CD4-positive, alpha-beta T cell (primary cell): ENCODE measurements around the gene TYW3. TPM values are rescaled to one million over a fixed set of nuclear protein-coding genes. Genes with fewer than 3 reads are reported as not detected.

ENCODE experiments used
- ATAC-seq: fragments of 200-7000 bp; cut with Tn5 transposase; one replicate; pipeline ENCODE4 v1.10.0; 2022; ENCODE audit warnings: mild to moderate bottlenecking; ENCODE audit not compliant: poor library complexity
- CTCF ChIA-PET: fragments of 350-600 bp; sonication (Branson Sonifier 250); formaldehyde crosslinking; loops from one replicate; lab custom pipeline; 2021; ENCODE audit warnings: antibody characterized with exemption, inconsistent platforms; lab: Charles Lee
- POLR2A ChIA-PET: fragments of 350-600 bp; sonication (Branson Sonifier 250); formaldehyde crosslinking; loops from one replicate; lab custom pipeline; 2021; ENCODE audit warnings: antibody characterized with exemption, inconsistent platforms; lab: Charles Lee
- DNase-seq, 14 experiments: peaks; one replicate each; pipeline ENCODE4 v3.0.0-alpha.2; 2013 to 2020; ENCODE audit warnings: mixed read lengths in 2 of 14
- H3K27ac ChIP-seq, 2 donors: one replicate each; pipeline versions ENCODE4 v1.5.1 to v1.7.0; 2013; ENCODE audit warnings: low read length in 2 of 2, low read depth in 1 of 2, mild to moderate bottlenecking in 1 of 2
- H3K27me3 ChIP-seq, 2 experiments: 1 replicate in 1 of 2; 2 replicates in 1 of 2; pipeline versions ENCODE4 v1.6.1 to v1.7.0; 2013; ENCODE audit warnings: low read length in 2 of 2, control low read depth in 1 of 2, mild to moderate bottlenecking in 1 of 2, moderate library complexity in 1 of 2; ENCODE audit not compliant: insufficient read depth in 2 of 2, control insufficient read depth in 1 of 2
- H3K36me3 ChIP-seq: one replicate; pipeline ENCODE4 v1.6.1; 2013; ENCODE audit warnings: low read length, control low read depth; ENCODE audit not compliant: insufficient read depth
- H3K4me1 ChIP-seq: one replicate; pipeline ENCODE4 v1.6.1; 2013; ENCODE audit warnings: low read length, control low read depth; ENCODE audit not compliant: insufficient read depth
- H3K4me3 ChIP-seq: one replicate; pipeline ENCODE4 v1.5.1; 2013; ENCODE audit warnings: mild to moderate bottlenecking, low read length, moderate library complexity
- H3K9me3 ChIP-seq, 2 experiments: 1 replicate in 1 of 2; 2 replicates in 1 of 2; pipeline versions ENCODE4 v1.6.1 to v1.7.0; 2013; ENCODE audit warnings: low read length in 2 of 2, mild to moderate bottlenecking in 2 of 2, control low read depth in 1 of 2, moderate library complexity in 1 of 2; ENCODE audit not compliant: control insufficient read depth in 1 of 2, insufficient read depth in 1 of 2
- H3K27ac Mint-ChIP-seq: one replicate; pipeline ENCODE4 v1.8.0; 2020; ENCODE audit warnings: mixed read lengths
- H3K27me3 Mint-ChIP-seq: one replicate; pipeline ENCODE4 v1.8.0; 2021; ENCODE audit warnings: mixed read lengths
- H3K36me3 Mint-ChIP-seq: one replicate; pipeline ENCODE4 v1.8.0; 2021; ENCODE audit warnings: low read depth, mixed read lengths
- H3K4me1 Mint-ChIP-seq: one replicate; pipeline ENCODE4 v1.8.0; 2021; ENCODE audit warnings: low read depth, mixed read lengths
- H3K4me3 Mint-ChIP-seq: one replicate; pipeline ENCODE4 v1.8.0; 2020; ENCODE audit warnings: mild to moderate bottlenecking, mixed read lengths
- H3K9me3 Mint-ChIP-seq: one replicate; pipeline ENCODE4 v1.8.0; 2020; ENCODE audit warnings: mixed read lengths
- CTCF ChIP-seq: fragments of 200-600 bp; IDR thresholded peaks from one replicate; pipeline ENCODE4 v1.8.0; 2022; ENCODE audit warnings: antibody characterized with exemption, mild to moderate bottlenecking
- intact Hi-C, 2 experiments: fragments of 100-400 bp; cut with DNase I in 1 of 2; cut with micrococcal nuclease in 1 of 2; formaldehyde crosslinking; loops; one replicate each; pipeline versions ENCODE4 v1.15.1 to v1.9.0; 2023 to 2025; cut with DNase I, micrococcal nuclease
- total RNA-seq, 174 experiments: library from RNA in 2 of 174; stranded (reverse) in 2 of 174; gene quantifications; one replicate each; pipeline ENCODE4 v1.2.3 and lab custom pipeline; 2021 to 2026

TYW3 gene
- total RNA-seq, 2 experiments from 2014 or later, result 9.9 to 10.1 TPM

GRCh38 chr1:74785944-74786343, 53.0 kb downstream of the TYW3 start:
- H3K4me3 Mint-ChIP-seq, result no peak overlapping the region
- no peak overlapping the region for H3K4me3 ChIP-seq
- no peak overlapping the region for H3K27ac Mint-ChIP-seq
- no peaks in the 10 kb centered on the region for H3K4me1 Mint-ChIP-seq
- POLR2A ChIA-PET, result no interaction called here
- TF ChIP-seq CTCF, result no peak
- H3K9me3 Mint-ChIP-seq, result no peaks in the 10 kb centered on the region
- DNase-seq (no peak), ATAC-seq (no peak)
- H3K27me3 ChIP-seq, result peaks cover 0 to 5% of the 10 kb centered on the region in 2 experiments
- H3K36me3 Mint-ChIP-seq, result no peaks in the 10 kb centered on the region
- intact Hi-C loops, result no loop called here
- no peaks in the 10 kb centered on the region for H3K4me1 ChIP-seq
- CTCF ChIA-PET, result interaction anchor here (1.3 kb wide), 1 partner anchor 14 kb away, joined by 3 read pairs; no protein-coding TSS in a partner anchor
- peaks cover 10% of the 10 kb centered on the region for H3K27me3 Mint-ChIP-seq
- no peak overlapping the region for H3K27ac ChIP-seq
- H3K9me3 ChIP-seq, result no peaks in the 10 kb centered on the region
- no peaks in the 10 kb centered on the region for H3K36me3 ChIP-seq

GRCh38 chr1:74790453-74790852, 57.5 kb downstream of the TYW3 start:
- H3K4me1 ChIP-seq, result no peaks in the 10 kb centered on the region
- H3K27me3 ChIP-seq, result peaks cover 0 to 8% of the 10 kb centered on the region in 2 experiments
- Mint-ChIP-seq H3K4me3 (no peak overlapping the region), H3K4me1 (no peaks in the 10 kb centered on the region), H3K27me3 (no peaks in the 10 kb centered on the region), H3K36me3 (no peaks in the 10 kb centered on the region), H3K9me3 (no peaks in the 10 kb centered on the region), H3K27ac (no peak overlapping the region)
- intact Hi-C loops, result no loop called here
- H3K4me3 ChIP-seq, result no peak overlapping the region
- TF ChIP-seq CTCF, result no peak
- DNase-seq (no peak), ATAC-seq (no peak)
- H3K27ac ChIP-seq, result no peak overlapping the region
- ChIA-PET POLR2A (no interaction called here), CTCF (no interaction called here)
- no peaks in the 10 kb centered on the region for H3K36me3 ChIP-seq
- no peaks in the 10 kb centered on the region for H3K9me3 ChIP-seq

GRCh38 chr1:74791491-74791890, 58.5 kb downstream of the TYW3 start:
- no peaks in the 10 kb centered on the region for H3K36me3 ChIP-seq
- H3K27ac Mint-ChIP-seq, result no peak overlapping the region
- intact Hi-C loops, result no loop called here
- TF ChIP-seq CTCF, result no peak
- POLR2A ChIA-PET, result no interaction called here
- no peaks in the 10 kb centered on the region for H3K4me1 ChIP-seq
- peaks cover 0 to 8% of the 10 kb centered on the region in 2 experiments for H3K27me3 ChIP-seq
- H3K27me3 Mint-ChIP-seq, result peaks cover 4% of the 10 kb centered on the region
- DNase-seq, result no peak
- no peaks in the 10 kb centered on the region for H3K4me1 Mint-ChIP-seq
- H3K9me3 ChIP-seq, result no peaks in the 10 kb centered on the region
- CTCF ChIA-PET, result no interaction called here
- no peak overlapping the region for H3K4me3 ChIP-seq
- no peak for ATAC-seq
- H3K27ac ChIP-seq, result no peak overlapping the region
- H3K4me3 Mint-ChIP-seq, result no peak overlapping the region
- no peaks in the 10 kb centered on the region for H3K9me3 Mint-ChIP-seq
- no peaks in the 10 kb centered on the region for H3K36me3 Mint-ChIP-seq
